ENCODE data around the gene GLYR1. TPM values are rescaled to one million over a fixed set of nuclear protein-coding genes. Genes with fewer than 3 reads are reported as not detected.

GLYR1 gene
- polyA plus RNA-seq, 1 donor (not counting 4 experiments of a cell fraction or from before 2014, with no cell fraction given) = 42.6 TPM

DNA sequence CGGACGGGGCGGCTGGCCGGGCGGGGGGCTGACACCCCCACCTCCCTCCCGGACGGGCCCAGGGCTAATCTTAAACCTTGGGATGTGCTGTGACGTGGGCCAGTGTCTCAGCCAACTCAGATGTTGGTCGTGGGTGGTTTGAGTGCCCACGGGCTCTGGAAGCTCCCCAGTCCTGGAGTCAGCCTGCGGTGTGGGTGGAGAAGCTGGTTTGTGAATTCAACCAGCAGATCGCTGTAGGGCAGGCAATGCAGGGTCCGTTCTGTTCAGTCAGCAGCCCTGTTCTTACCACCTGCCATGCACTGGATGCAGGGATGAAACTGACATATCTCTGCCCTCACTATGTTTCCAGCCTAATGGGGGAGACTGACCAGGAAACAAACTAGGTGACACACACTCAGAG lies 72.1 kb downstream of the GLYR1 start:
- H2AFZ ChIP-seq (ENCODE audit: control insufficient read depth, low read length) = no peak overlapping the region
- FAIRE-seq (no peak), DNase-seq (ENCODE audit: low read depth, low spot score) (no peak)
- H3K36me3 ChIP-seq (ENCODE audit: control insufficient read depth in 2 of 2, extremely low read depth in 1 of 2, insufficient read depth in 2 of 2, low read length in 2 of 2) = no peaks in the 10 kb centered on the region
- no peaks in the 10 kb centered on the region for H3K27me3 ChIP-seq (ENCODE audit: control insufficient read depth, extremely low read depth, insufficient read depth, low read length)
- H4K20me1 ChIP-seq (ENCODE audit: control insufficient read depth, extremely low read depth, insufficient read depth, low read length) = no peaks in the 10 kb centered on the region
- peaks cover under 1% of the 10 kb centered on the region for H3K4me1 ChIP-seq (ENCODE audit: control insufficient read depth, extremely low read depth, insufficient read depth, low read length)
- no peak overlapping the region for H3K9ac ChIP-seq (ENCODE audit: control insufficient read depth, extremely low read depth, insufficient read depth, low read length)
- no peak overlapping the region for H3K4me3 ChIP-seq (ENCODE audit: control insufficient read depth in 2 of 3, extremely low read depth in 1 of 3, insufficient read depth in 2 of 3, low read depth in 1 of 3, low read length in 3 of 3)
- H3K4me2 ChIP-seq (ENCODE audit: control insufficient read depth, extremely low read depth, insufficient read depth, low read depth, low read length) = no peak overlapping the region
- dilution Hi-C loops (cut with MboI; ENCODE audit: extremely low pct_ligation_motif_present, low sequenced_read_pairs) = no loop called here
- H3K27ac ChIP-seq (ENCODE audit: control insufficient read depth, insufficient read depth, low read length) = no peak overlapping the region
- no peaks in the 10 kb centered on the region for H3K9me3 ChIP-seq (ENCODE audit: control insufficient read depth, low read depth, low read length)
- no peaks in the 10 kb centered on the region for H3K9me1 ChIP-seq (ENCODE audit: control insufficient read depth, extremely low read depth, insufficient read depth, low read length)
- TF ChIP-seq CTCF (optimal IDR thresholded peaks at IDR 0.05 in 1 of 3, IDR thresholded peaks at IDR 0.05 in 1 of 3, conservative IDR thresholded peaks at IDR 0.05 in 1 of 3; ENCODE audit: extremely low read depth in 1 of 3, insufficient read depth in 2 of 3, low read length in 3 of 3) = no peak
- H3K79me2 ChIP-seq (ENCODE audit: control insufficient read depth, insufficient read depth, low read length) = no peaks in the 10 kb centered on the region

DNA sequence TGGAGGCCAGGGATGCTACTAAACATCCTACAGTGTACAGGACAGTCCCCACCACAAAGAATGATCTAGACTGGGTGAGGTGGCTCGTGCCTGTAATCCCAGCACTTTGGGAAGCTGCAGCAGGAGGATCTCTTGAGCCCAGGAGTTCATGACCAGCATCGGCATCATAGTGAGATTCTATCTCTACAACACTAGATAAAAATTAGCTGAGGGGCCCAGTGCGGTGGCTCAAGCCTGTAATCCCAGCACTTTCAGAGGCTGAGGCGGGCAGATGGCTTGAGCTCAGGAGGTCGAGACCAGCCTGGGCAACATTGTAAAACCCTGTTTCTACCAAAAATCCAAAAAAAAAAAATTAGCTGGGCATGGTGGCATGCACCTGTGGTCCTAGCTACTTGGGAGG lies 74.7 kb downstream of the GLYR1 start:
- no peaks in the 10 kb centered on the region for H3K27me3 ChIP-seq (ENCODE audit: control insufficient read depth, extremely low read depth, insufficient read depth, low read length)
- DNase-seq (ENCODE audit: low read depth, low spot score) = no peak
- H3K79me2 ChIP-seq (ENCODE audit: control insufficient read depth, insufficient read depth, low read length) = no peaks in the 10 kb centered on the region
- no peak overlapping the region for H3K4me3 ChIP-seq (ENCODE audit: control insufficient read depth in 2 of 3, extremely low read depth in 1 of 3, insufficient read depth in 2 of 3, low read depth in 1 of 3, low read length in 3 of 3)
- TF ChIP-seq CTCF (optimal IDR thresholded peaks at IDR 0.05 in 1 of 3, IDR thresholded peaks at IDR 0.05 in 1 of 3, conservative IDR thresholded peaks at IDR 0.05 in 1 of 3; ENCODE audit: extremely low read depth in 1 of 3, insufficient read depth in 2 of 3, low read length in 3 of 3) (no peak), EZH2 (IDR thresholded peaks at IDR 0.05; ENCODE audit: low read length) (no peak)
- no peak overlapping the region for H3K9ac ChIP-seq (ENCODE audit: control insufficient read depth, extremely low read depth, insufficient read depth, low read length)
- H4K20me1 ChIP-seq (ENCODE audit: control insufficient read depth, extremely low read depth, insufficient read depth, low read length) = no peaks in the 10 kb centered on the region
- dilution Hi-C loops (cut with MboI; ENCODE audit: extremely low pct_ligation_motif_present, low sequenced_read_pairs) = no loop called here
- H3K9me1 ChIP-seq (ENCODE audit: control insufficient read depth, extremely low read depth, insufficient read depth, low read length) = no peaks in the 10 kb centered on the region
- no peak for FAIRE-seq
- no peak overlapping the region for H3K4me2 ChIP-seq (ENCODE audit: control insufficient read depth, extremely low read depth, insufficient read depth, low read depth, low read length)
- H3K9me3 ChIP-seq (ENCODE audit: control insufficient read depth, low read depth, low read length) = no peaks in the 10 kb centered on the region
- peaks cover 6% of the 10 kb centered on the region for H3K4me1 ChIP-seq (ENCODE audit: control insufficient read depth, extremely low read depth, insufficient read depth, low read length)
- no peaks in the 10 kb centered on the region for H3K36me3 ChIP-seq (ENCODE audit: control insufficient read depth in 2 of 2, extremely low read depth in 1 of 2, insufficient read depth in 2 of 2, low read length in 2 of 2)
- no peak overlapping the region for H2AFZ ChIP-seq (ENCODE audit: control insufficient read depth, low read length)
- no peak overlapping the region for H3K27ac ChIP-seq (ENCODE audit: control insufficient read depth, insufficient read depth, low read length)
